HG02798 (cell line): Measurements from ENCODE around the gene INPP5J.
"Not testable (repeated sequence)": the region's sequence is repeated elsewhere in the genome, so short reads cannot be mapped to it uniquely, and the experiment has no call there.

Experiments
- ATAC-seq: cut with Tn5 transposase; IDR thresholded peaks from one replicate; pipeline ENCODE4 v1.9.1; 2021; ENCODE audit warnings: mild to moderate bottlenecking; ENCODE audit not compliant: unreplicated experiment, poor library complexity

INPP5J gene

GRCh38 chr22:31086703-31087330 lies 35.9 kb upstream of the INPP5J start:
- ATAC-seq: no peak

DNA sequence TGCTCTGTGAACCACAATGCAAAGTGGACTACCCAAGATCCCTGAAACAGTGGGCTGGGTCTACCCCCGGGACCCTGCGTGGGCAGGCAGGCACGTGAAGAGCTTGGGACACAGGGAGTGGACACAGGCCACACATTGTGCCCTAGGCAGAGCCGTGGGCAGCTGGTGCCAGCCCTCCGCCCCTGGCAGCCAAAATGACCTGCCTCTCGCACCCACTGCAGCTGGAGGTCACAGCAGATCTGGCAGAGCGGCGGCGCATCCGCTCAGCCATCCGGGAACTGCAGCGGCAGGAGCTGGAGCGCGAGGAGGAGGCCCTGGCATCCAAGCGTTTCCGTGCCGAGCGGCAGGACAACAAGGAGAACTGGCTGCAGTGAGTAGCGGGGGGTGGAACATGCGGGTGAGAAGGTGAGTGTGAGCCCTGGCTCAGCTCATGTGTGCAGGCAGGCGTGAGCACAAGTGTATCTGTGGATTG lies 35.0 kb upstream of the INPP5J start:
- no peak for ATAC-seq

DNA sequence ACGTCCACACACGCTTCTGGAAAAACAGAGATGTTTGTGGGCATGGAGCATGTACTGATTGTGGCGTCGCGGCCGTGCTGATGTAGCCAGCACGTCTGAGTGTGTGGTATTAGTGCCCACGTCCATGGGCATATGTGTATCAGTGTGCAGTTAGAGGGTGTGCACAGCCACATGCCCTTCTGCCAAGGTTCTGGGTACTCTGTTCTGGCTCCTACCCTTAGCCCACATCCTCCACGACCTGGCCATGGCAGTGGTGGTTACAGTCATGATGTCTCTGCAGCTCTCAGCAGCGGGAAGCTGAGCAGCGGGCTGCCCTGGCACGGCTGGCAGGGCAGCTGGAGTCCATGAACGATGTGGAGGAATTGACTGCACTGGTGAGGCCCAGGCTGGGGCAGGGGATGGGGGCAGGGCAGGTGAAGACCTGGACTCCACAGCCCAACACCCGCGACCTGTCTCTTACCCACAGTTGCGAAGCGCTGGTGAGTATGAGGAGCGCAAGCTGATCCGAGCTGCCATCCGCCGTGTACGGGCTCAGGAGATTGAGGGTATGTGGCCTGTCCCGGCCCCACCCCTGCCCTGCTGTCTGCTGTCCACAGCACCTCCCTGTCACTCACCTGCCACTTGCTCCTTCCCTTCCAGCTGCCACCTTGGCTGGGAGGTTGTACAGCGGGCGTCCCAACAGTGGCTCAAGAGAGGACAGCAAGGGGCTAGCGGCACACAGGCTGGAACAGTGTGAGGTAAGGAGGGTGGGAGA lies 34.4 kb upstream of the INPP5J start:
- ATAC-seq: no peak

DNA sequence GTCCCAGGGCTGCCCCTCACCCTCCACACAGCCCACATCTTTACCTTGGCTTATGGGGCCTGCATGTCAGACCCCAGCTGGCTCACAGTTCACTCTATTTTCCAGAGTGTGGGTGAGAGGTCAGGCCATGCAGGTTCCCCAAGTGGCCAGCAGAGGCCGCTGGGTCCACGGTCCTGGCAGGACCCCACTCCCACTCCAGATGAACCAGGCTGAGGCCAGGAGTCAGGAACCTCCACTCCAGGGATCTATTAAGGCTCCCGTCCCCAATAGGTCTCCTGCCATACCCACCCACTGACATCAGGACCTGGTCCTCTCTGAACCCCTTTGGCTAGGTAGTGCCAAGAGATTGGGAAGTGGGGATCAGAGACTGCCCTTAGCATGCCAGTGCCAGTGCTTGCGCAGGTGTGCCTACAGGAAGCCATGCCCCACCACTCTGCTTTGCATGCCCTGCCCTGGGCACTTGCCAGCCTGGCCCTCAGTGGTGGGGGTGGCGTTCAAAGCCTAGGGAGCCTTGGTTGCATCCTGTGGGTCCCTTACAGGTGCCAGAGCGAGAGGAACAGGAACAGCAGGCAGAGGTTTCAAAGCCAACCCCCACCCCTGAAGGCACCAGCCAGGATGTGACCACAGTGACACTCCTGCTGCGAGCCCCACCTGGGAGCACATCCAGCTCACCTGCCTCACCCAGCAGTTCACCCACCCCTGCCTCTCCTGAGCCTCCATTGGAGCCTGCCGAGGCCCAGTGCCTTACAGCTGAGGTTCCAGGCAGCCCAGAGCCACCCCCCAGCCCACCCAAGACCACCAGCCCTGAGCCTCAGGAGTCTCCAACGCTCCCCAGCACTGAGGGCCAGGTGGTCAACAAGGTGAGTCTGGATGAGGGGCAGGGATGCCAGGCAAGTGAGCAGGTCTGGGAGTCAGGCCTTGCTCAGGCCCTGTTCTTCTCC lies 33.3 kb upstream of the INPP5J start:
- no peak for ATAC-seq

DNA sequence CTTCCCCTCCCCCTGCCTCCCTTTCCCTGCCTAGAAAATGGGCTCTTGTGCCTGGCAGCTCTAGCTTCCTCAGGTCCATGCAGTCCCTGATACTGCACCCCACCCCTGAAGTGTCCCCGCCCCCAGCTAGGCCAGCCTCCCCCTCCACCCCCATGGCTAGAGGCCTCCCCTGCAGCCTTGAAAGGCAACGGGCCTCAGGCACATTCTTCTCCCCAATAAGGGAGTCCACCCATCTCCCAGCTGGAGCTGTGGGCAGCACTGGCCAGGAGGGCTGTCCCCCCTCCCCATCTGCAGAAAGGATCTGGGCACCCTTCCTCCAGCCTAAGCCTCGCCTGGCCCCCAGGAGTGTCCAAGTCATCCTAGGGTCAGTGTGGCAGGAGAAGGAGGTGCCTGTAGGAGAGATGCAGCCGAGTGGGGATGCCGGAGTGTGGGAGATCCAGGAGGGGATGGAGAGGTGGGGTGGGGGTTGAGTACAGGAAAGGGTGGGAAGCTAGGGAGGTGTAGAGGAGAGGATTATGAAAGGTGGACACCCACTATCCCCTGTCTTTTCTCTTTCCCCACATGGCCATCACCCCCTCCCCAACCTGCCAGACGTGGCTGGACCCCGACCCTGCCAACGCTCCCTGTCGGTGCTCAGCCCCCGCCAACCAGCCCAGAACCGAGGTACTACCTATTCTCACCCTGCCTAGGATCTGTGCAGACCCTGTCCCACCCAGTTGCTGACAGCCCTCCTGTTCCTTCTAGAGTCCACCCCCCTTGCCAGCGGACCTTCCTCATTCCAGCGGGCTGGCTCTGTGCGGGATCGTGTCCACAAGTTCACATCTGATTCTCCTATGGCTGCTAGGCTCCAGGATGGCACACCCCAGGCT lies 32.3 kb upstream of the INPP5J start:
- no peak for ATAC-seq

DNA sequence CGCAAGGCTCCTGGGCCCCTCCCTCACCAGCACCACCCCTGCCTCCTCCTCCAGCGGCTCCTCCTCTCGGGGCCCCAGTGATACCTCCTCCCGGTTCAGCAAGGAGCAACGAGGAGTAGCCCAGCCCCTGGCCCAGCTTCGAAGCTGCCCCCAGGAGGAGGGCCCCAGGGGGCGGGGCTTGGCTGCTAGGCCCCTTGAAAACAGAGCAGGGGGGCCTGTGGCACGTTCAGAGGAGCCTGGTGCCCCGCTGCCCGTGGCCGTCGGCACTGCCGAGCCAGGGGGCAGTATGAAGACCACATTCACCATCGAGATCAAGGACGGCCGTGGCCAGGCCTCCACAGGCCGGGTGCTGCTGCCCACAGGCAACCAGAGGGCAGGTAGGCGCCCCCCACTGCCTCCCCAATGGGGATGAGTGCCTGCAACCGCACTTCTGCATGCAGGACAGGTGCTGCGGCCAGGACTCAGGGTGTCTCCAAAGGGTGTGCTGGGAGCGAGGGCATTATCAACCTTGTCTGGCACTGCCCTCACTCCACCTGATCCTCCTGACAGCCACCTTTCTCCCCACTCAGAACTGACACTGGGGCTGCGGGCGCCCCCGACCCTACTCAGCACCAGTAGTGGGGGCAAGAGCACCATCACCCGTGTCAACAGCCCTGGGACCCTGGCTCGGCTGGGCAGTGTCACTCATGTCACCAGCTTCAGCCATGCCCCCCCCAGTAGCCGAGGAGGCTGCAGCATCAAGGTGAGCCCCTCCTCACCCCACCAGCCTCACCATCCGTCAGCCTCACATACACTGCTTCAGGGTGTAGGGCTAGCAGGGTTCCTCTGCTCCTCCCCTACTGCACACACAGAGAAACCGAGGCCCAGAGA lies 31.4 kb upstream of the INPP5J start:
- ATAC-seq: no peak

- ATAC-seq: no peak
These were observed 30.6 kb upstream of the INPP5J start for GRCh38 chr22:31092161-31092560.

- ATAC-seq: no peak
These were observed 29.5 kb upstream of the INPP5J start for GRCh38 chr22:31093086-31093850.

- no peak for ATAC-seq
These were observed 28.7 kb upstream of the INPP5J start for GRCh38 chr22:31094021-31094551.

GRCh38 chr22:31094741-31095140 lies 28.0 kb upstream of the INPP5J start:
- ATAC-seq: no peak

DNA sequence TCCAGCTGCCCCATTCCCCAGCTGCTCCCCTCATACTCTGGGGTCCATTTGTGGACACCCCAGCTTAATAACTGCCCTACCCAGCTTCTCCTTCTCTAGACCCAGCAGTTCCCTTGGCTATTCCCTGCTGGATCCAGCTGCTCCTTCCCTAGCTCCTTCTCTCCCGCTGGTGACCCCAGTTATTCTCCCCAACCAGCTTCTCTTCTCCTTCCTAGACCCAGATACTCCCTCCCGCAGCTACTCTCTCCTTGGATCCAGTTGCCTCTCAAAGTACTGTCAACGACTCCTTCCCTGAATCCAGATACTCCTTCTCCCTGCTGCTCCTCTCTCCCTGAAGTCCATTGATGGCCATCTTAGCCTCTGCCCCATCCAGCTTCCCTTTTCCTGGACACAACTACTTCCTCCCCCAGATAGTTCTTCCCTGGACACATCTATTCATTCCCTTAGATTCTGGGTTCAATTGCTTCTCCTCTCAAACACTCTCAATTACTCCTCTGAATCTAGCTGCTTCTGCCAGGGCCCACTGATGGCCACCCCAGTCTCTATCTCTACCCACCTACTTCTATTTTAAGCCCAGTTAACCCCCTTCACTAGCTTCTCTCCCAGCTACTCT lies 27.0 kb upstream of the INPP5J start:
- ATAC-seq: no peak

DNA sequence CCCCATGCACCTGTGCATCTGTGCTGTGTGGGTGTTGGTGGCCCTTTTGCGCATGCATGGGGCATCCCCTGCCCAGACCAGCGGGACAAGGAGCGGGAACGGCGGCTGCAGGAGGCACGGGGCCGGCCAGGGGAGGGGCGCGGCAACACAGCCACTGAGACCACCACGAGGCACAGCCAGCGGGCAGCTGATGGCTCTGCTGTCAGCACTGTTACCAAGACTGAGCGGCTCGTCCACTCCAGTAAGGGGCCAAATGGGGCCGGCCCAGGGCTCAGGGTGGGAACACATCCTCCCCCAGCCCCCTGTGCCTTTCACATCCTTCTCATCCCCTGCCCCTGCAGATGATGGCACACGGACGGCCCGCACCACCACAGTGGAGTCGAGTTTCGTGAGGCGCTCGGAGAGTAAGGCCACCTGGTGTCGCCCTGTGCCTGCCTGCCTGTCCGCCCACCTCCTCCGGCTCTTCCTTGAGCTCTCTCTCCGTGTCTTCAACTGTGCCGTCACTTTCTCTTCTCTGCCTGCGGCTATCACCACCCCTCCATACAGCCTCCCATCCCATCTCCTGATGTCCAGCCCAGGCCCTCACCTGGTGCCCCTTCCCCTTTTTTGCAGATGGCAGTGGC lies 26.0 kb upstream of the INPP5J start:
- no peak for ATAC-seq

DNA sequence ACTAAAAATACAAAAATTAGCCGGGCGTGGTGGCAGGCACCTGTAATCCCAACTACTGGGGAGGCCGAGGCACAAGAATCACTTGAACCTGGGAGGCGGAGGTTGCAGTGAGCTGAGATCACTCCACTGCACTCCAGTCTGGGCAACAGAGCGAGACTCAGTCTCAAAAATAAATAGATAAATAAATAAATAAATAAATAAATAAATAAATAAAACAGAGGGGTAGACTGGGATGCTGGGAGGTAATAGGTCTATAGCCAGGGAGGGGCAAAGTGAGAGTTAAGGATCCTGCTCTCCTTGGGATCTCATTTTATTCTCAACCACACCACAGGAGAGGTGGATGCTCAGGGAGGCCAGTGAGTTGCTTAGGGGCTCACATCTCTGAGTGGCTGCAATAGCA lies 25.2 kb upstream of the INPP5J start:
- not testable (repeated sequence) for ATAC-seq

GRCh38 chr22:31097941-31098631 lies 24.7 kb upstream of the INPP5J start:
- no peak for ATAC-seq

- no peak for ATAC-seq
These were observed 24.1 kb upstream of the INPP5J start for GRCh38 chr22:31098632-31099110.

GRCh38 chr22:31099386-31099785 lies 23.4 kb upstream of the INPP5J start:
- ATAC-seq: no peak
